Activated T-cell treated with anti-CD3 and anti-CD28 coated beads, Interleukin-2, amount 50 U/mL, for 48 hours (primary cell): ENCODE results near the gene CHRDL2.

ENCODE experiments used
- DNase-seq, 2 experiments: peaks; one replicate each; pipeline ENCODE4 v3.0.0-alpha.2; 2020

The CHRDL2 gene

GRCh38 chr11:74748211-74749126 lies 17.2 kb upstream of the CHRDL2 start, which contains the start of gene RNF169:
TSS of gene RNF169 (plus strand) at chr11:74748849. CDS start at chr11:74748881, 32 bp downstream.
- DNase-seq, result peak; percentile 89 to 92

GRCh38 chr11:74746868-74747267 lies 15.6 kb upstream of the CHRDL2 start:
- DNase-seq, result no peak

- DNase-seq, result no peak
These were observed 13.1 kb upstream of the CHRDL2 start for GRCh38 chr11:74744277-74744676.

GRCh38 chr11:74743640-74744039 lies 12.4 kb upstream of the CHRDL2 start:
- DNase-seq, result no peak

GRCh38 chr11:74742070-74742469 lies 10.8 kb upstream of the CHRDL2 start:
- DNase-seq, result no peak

GRCh38 chr11:74739546-74740270 lies 8.5 kb upstream of the CHRDL2 start:
- DNase-seq, result peak; percentile 39 to 55

- DNase-seq, result no peak
These were observed 4.8 kb upstream of the CHRDL2 start for GRCh38 chr11:74736031-74736430.

GRCh38 chr11:74735365-74735928 lies 4.2 kb upstream of the CHRDL2 start:
- DNase-seq, result no peak

GRCh38 chr11:74734559-74734925 lies 3.3 kb upstream of the CHRDL2 start:
- DNase-seq, result no peak

GRCh38 chr11:74730571-74731260 lies 510 bp downstream of the CHRDL2 start:
- no peak for DNase-seq

- DNase-seq, result no peak
These were observed 1.8 kb downstream of the CHRDL2 start for GRCh38 chr11:74729397-74729796.

GRCh38 chr11:74726547-74727182 lies 4.6 kb downstream of the CHRDL2 start:
- DNase-seq, result peak; percentile 63 to 75

- no peak for DNase-seq
These were observed 5.5 kb downstream of the CHRDL2 start for GRCh38 chr11:74725701-74726100.

GRCh38 chr11:74723511-74723910 lies 7.7 kb downstream of the CHRDL2 start:
- DNase-seq, result no peak

- DNase-seq, result no peak
These were observed 9.8 kb downstream of the CHRDL2 start for GRCh38 chr11:74721479-74721835.

GRCh38 chr11:74720596-74721478 lies 10.4 kb downstream of the CHRDL2 start:
- no peak for DNase-seq

GRCh38 chr11:74719011-74719410 lies 12.2 kb downstream of the CHRDL2 start:
- DNase-seq, result no peak

GRCh38 chr11:74717221-74717969 lies 13.8 kb downstream of the CHRDL2 start:
- no peak for DNase-seq

GRCh38 chr11:74714904-74715303 lies 16.3 kb downstream of the CHRDL2 start:
- DNase-seq, result peak; percentile 36 to 52

- no peak for DNase-seq
These were observed 17.5 kb downstream of the CHRDL2 start for GRCh38 chr11:74713686-74714085.
